HCT116 (cell line): ENCODE data around the gene CCSER1. TPM values are rescaled to one million over a fixed set of nuclear protein-coding genes. Genes with fewer than 3 reads are reported as not detected.
"Not testable (repeated sequence)": the region's sequence is repeated elsewhere in the genome, so short reads cannot be mapped to it uniquely, and the experiment has no call there.

ENCODE experiments used
- ATAC-seq: fragments of 200-7000 bp; cut with Tn5 transposase; 2 replicates; pipeline ENCODE4 v1.9.1; 2020; ENCODE audit warnings: mild to moderate bottlenecking, moderate library complexity
- BruUV-seq: library from RNA; stranded (reverse); fragments of 400-500 nt; replicated peaks from 2 replicates; lab custom pipeline; 2021; lab: Mats Ljungman, UMichigan
- CTCF ChIA-PET: fragments of 300-600 bp; sonication (Branson Sonifier 250); formaldehyde crosslinking; loops from one replicate; lab custom pipeline; 2021; ENCODE audit warnings: antibody characterized with exemption; lab: Charles Lee
- POLR2A ChIA-PET: fragments of 300-600, 350-600 bp; sonication (Branson Sonifier 250); formaldehyde crosslinking; loops from one replicate; lab custom pipeline; 2021; ENCODE audit warnings: antibody characterized with exemption; lab: Charles Lee
- RAD21 ChIA-PET, 2 experiments: fragments of 300-600 bp; sonication (Branson Sonifier 250); formaldehyde crosslinking; loops; one replicate each; lab custom pipeline; 2023; ENCODE audit warnings: low total read pairs in 2 of 2; ENCODE audit not compliant: uncharacterized antibody in 2 of 2, unreplicated experiment in 2 of 2, low non-redundant PET in 1 of 2; lab: Charles Lee
- DNase-seq: peaks from one replicate; pipeline ENCODE4 v3.0.0-alpha.2; 2010; ENCODE audit warnings: low read depth, low spot score
- H2AFZ ChIP-seq: fragments of 200-600 bp; shearing (Covaris generic), sonication (generic); 2 replicates; pipeline ENCODE4 v1.6.1; 2017; ENCODE audit warnings: low read depth, mixed run types, mixed read lengths, antibody characterized with exemption, low read length; ENCODE audit not compliant: poor library complexity, severe bottlenecking
- H3K27ac ChIP-seq: 2 replicates; pipeline ENCODE4 v1.5.1; 2012; ENCODE audit warnings: low read depth, low read length
- H3K27me3 ChIP-seq: fragments of 200-600 bp; sonication (generic); 2 replicates; pipeline ENCODE4 v1.6.1; 2016; ENCODE audit warnings: mixed run types, low read length, mixed read lengths; ENCODE audit not compliant: insufficient read depth
- H3K36me3 ChIP-seq, 2 experiments: fragments of 200-500 bp in 1 of 2; fragments of 200-600 bp in 1 of 2; sonication (Bioruptor generic) in 1 of 2; sonication (generic) in 1 of 2; 2 replicates each; pipeline versions ENCODE4 v1.5.1 to v1.6.1; 2014 to 2016; ENCODE audit warnings: low read length in 2 of 2, inconsistent platforms in 1 of 2, mixed read lengths in 1 of 2, mixed run types in 1 of 2; ENCODE audit not compliant: insufficient read depth in 2 of 2, control insufficient read depth in 1 of 2
- H3K4me1 ChIP-seq, 2 experiments: fragments of 200-600 bp in 1 of 2; sonication (generic) in 1 of 2; 2 replicates each; pipeline versions ENCODE4 v1.5.1 to v1.6.1; 2012 to 2017; ENCODE audit warnings: low read length in 2 of 2, inconsistent platforms in 1 of 2, mild to moderate bottlenecking in 1 of 2, mixed read lengths in 1 of 2, mixed run types in 1 of 2, moderate library complexity in 1 of 2; ENCODE audit not compliant: insufficient read depth in 2 of 2, control insufficient read depth in 1 of 2
- H3K4me2 ChIP-seq: fragments of 200-600 bp; sonication (generic); 2 replicates; pipeline ENCODE4 v1.6.1; 2017; ENCODE audit warnings: mixed run types, low read length, mixed read lengths
- H3K4me3 ChIP-seq, 2 experiments: fragments of 200-600 bp in 1 of 2; sonication (generic) in 1 of 2; replicated peaks in 1 of 2; 2 replicates each; pipeline ENCODE4 v1.5.1; 2011 to 2016; ENCODE audit warnings: low read length in 2 of 2, control low read depth in 1 of 2, low read depth in 1 of 2, mild to moderate bottlenecking in 1 of 2, mixed read lengths in 1 of 2, mixed run types in 1 of 2
- H3K79me2 ChIP-seq: fragments of 200-600 bp; sonication (generic); 2 replicates; pipeline ENCODE4 v1.6.1; 2017; ENCODE audit warnings: mild to moderate bottlenecking, mixed run types, low read length, moderate library complexity, mixed read lengths; ENCODE audit not compliant: insufficient read depth
- H3K9ac ChIP-seq: fragments of 200-600 bp; sonication (generic); 2 replicates; pipeline ENCODE4 v1.6.1; 2016; ENCODE audit warnings: low read length, mixed read lengths
- H3K9me2 ChIP-seq: fragments of 200-600 bp; sonication (generic), shearing (Covaris generic); 2 replicates; pipeline ENCODE4 v1.6.1; 2017; ENCODE audit warnings: mixed run types, mild to moderate bottlenecking, moderate library complexity; ENCODE audit not compliant: insufficient read depth
- H3K9me3 ChIP-seq, 2 experiments: fragments of 200-500 bp in 1 of 2; fragments of 200-600 bp in 1 of 2; sonication (Bioruptor generic) in 1 of 2; sonication (generic) in 1 of 2; 2 replicates each; pipeline ENCODE4 v1.6.1; 2014 to 2017; ENCODE audit warnings: low read length in 2 of 2, mixed read lengths in 2 of 2, inconsistent platforms in 1 of 2, low read depth in 1 of 2, mild to moderate bottlenecking in 1 of 2, mixed run types in 1 of 2, moderate library complexity in 1 of 2; ENCODE audit not compliant: control insufficient read depth in 1 of 2, insufficient read depth in 1 of 2
- H4K20me1 ChIP-seq: fragments of 200-600 bp; sonication (generic), shearing (Covaris generic); 2 replicates; pipeline ENCODE4 v1.6.1; 2017; ENCODE audit warnings: mixed run types, mild to moderate bottlenecking, moderate library complexity; ENCODE audit not compliant: insufficient read depth
- CEBPB ChIP-seq: IDR thresholded peaks from 2 replicates; pipeline ENCODE4 v1.6.1; 2012; ENCODE audit warnings: low read depth
- EGR1 ChIP-seq: IDR thresholded peaks from 2 replicates; pipeline ENCODE4 v1.6.1; 2012; ENCODE audit warnings: low read depth
- ELF1 ChIP-seq: IDR thresholded peaks from 2 replicates; pipeline ENCODE4 v1.6.1; 2012; ENCODE audit warnings: low read depth, borderline replicate concordance
- EZH2 ChIP-seq: fragments of 200-600 bp; sonication (generic); IDR thresholded peaks from 2 replicates; pipeline ENCODE4 v1.6.1; 2017; ENCODE audit warnings: antibody characterized with exemption, mixed run types
- EZH2phosphoT487 ChIP-seq: fragments of 200-600 bp; IDR thresholded peaks from 2 replicates; pipeline ENCODE4 v1.6.1; 2018; ENCODE audit warnings: antibody characterized with exemption, borderline replicate concordance
- FOSL1 ChIP-seq: IDR thresholded peaks from 2 replicates; pipeline ENCODE4 v1.6.1; 2012; ENCODE audit warnings: low read depth
- JUND ChIP-seq: IDR thresholded peaks from 2 replicates; pipeline ENCODE4 v1.6.1; 2012
- RAD21 ChIP-seq: IDR thresholded peaks from 2 replicates; pipeline ENCODE4 v1.6.1; 2012; ENCODE audit warnings: low read depth, mild to moderate bottlenecking
- SIN3A ChIP-seq: IDR thresholded peaks from 2 replicates; pipeline ENCODE4 v1.6.1; 2012; ENCODE audit warnings: low read depth
- SRF ChIP-seq: IDR thresholded peaks from 2 replicates; pipeline ENCODE4 v1.6.1; 2012; ENCODE audit warnings: low read depth
- TCF7L2 ChIP-seq: IDR thresholded peaks from 2 replicates; pipeline ENCODE4 v1.7.0; 2011; ENCODE audit warnings: borderline replicate concordance, inconsistent platforms; ENCODE audit not compliant: insufficient read depth, insufficient read length; ENCODE audit errors: extremely low read depth
- YY1 ChIP-seq: IDR thresholded peaks from 2 replicates; pipeline ENCODE4 v1.6.1; 2011; ENCODE audit warnings: low read length, low read depth, moderate library complexity, mild to moderate bottlenecking; ENCODE audit not compliant: insufficient replicate concordance; ENCODE audit errors: extremely low read depth
- ZFX ChIP-seq: fragments of 450-650 bp; IDR thresholded peaks from 2 replicates; pipeline ENCODE4 v1.6.1; 2017
- ZNF274 ChIP-seq: fragments of 200-500 bp; sonication (Bioruptor generic); IDR thresholded peaks from 2 replicates; pipeline ENCODE4 v1.6.1; 2014; ENCODE audit warnings: mild to moderate bottlenecking, low read depth, low read length, inconsistent platforms
- intact Hi-C: fragments of 100-400 bp; cut with micrococcal nuclease; formaldehyde crosslinking; loops from 2 replicates; pipeline ENCODE4 v1.10.0; 2022
- total RNA-seq: library from RNA; stranded (reverse); gene quantifications from one replicate; pipeline ENCODE4 v1.2.1, GENCODE V29; 2021; ENCODE audit not compliant: unreplicated experiment
- TF ChIP-seq, protein P1 (sequence below): IDR thresholded peaks from 2 replicates; pipeline ENCODE4 v1.6.1; 2012
- TF ChIP-seq, protein P2 (sequence below), 3 experiments: fragments of 200-600 bp in 1 of 3; sonication (generic) in 1 of 3; IDR thresholded peaks in 2 of 3; conservative IDR thresholded peaks in 1 of 3; 2 replicates each; pipeline ENCODE4 v1.5.1; 2012 to 2017; ENCODE audit warnings: low read depth in 2 of 3, low read length in 2 of 3, antibody characterized with exemption in 1 of 3, borderline replicate concordance in 1 of 3, control low read depth in 1 of 3, mild to moderate bottlenecking in 1 of 3, mixed read lengths in 1 of 3, mixed run types in 1 of 3, moderate library complexity in 1 of 3; ENCODE audit not compliant: insufficient read depth in 1 of 3
- TF ChIP-seq, protein P3 (sequence below): IDR thresholded peaks from 2 replicates; pipeline ENCODE4 v1.6.1; 2012
- TF ChIP-seq, protein P4 (sequence below): IDR thresholded peaks from 2 replicates; pipeline ENCODE4 v1.6.1; 2012; ENCODE audit warnings: low read depth

CCSER1 gene
- total RNA-seq, 1 experiment from 2014 or later, result 6.7 TPM

DNA sequence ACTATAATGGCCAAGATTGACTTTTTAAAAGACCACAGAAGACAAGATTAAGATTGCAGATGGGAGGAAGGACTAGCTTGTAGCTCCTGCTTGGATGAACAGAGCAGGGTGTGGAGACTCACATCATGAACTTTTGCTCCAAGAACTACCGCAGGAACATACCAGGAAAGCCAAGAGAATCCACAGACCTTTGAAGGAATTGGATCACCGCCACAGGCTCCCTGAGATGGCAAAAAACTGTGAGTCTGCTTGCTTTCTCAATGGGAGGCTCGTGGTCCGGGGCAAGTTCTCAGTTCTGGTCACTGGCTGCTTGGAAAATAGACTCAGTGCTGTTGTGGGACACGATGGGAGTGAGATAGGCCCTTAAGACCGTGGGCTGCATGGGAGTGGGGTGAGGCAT lies 276.6 kb downstream of the CCSER1 start:
- RAD21 ChIA-PET, result no interaction called here
- POLR2A ChIA-PET, result no interaction called here
- Histone ChIP-seq H3K27me3 (no peaks in the 10 kb centered on the region), H3K4me3 (no peak overlapping the region), H3K4me2 (no peak overlapping the region), H3K79me2 (no peaks in the 10 kb centered on the region), H2AFZ (no peak overlapping the region), H3K27ac (no peak overlapping the region), H3K36me3 (no peaks in the 10 kb centered on the region), H3K9me3 (no peaks in the 10 kb centered on the region), H3K4me1 (no peaks in the 10 kb centered on the region), H4K20me1 (no peaks in the 10 kb centered on the region), H3K9ac (no peak overlapping the region), H3K9me2 (no peaks in the 10 kb centered on the region)
- TF ChIP-seq, protein P1, sequence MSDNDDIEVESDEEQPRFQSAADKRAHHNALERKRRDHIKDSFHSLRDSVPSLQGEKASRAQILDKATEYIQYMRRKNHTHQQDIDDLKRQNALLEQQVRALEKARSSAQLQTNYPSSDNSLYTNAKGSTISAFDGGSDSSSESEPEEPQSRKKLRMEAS, result no peak
- TF ChIP-seq CEBPB, result no peak
- no peak for TF ChIP-seq YY1
- TF ChIP-seq ZFX, result no peak
- TF ChIP-seq EGR1, result no peak
- TF ChIP-seq ELF1, result no peak
- TF ChIP-seq FOSL1, result no peak
- no peak for TF ChIP-seq EZH2phosphoT487
- TF ChIP-seq JUND, result no peak
- TF ChIP-seq, protein P2, sequence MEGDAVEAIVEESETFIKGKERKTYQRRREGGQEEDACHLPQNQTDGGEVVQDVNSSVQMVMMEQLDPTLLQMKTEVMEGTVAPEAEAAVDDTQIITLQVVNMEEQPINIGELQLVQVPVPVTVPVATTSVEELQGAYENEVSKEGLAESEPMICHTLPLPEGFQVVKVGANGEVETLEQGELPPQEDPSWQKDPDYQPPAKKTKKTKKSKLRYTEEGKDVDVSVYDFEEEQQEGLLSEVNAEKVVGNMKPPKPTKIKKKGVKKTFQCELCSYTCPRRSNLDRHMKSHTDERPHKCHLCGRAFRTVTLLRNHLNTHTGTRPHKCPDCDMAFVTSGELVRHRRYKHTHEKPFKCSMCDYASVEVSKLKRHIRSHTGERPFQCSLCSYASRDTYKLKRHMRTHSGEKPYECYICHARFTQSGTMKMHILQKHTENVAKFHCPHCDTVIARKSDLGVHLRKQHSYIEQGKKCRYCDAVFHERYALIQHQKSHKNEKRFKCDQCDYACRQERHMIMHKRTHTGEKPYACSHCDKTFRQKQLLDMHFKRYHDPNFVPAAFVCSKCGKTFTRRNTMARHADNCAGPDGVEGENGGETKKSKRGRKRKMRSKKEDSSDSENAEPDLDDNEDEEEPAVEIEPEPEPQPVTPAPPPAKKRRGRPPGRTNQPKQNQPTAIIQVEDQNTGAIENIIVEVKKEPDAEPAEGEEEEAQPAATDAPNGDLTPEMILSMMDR (IDR thresholded peaks at IDR 0.05 in 2 of 3, conservative IDR thresholded peaks at IDR 0.05 in 1 of 3; ENCODE audit: borderline replicate concordance in 1 of 3, insufficient read depth in 1 of 3, low read depth in 2 of 3, low read length in 2 of 3), result no peak
- no peak for TF ChIP-seq SRF
- TF ChIP-seq RAD21, result no peak
- TF ChIP-seq, protein P3, sequence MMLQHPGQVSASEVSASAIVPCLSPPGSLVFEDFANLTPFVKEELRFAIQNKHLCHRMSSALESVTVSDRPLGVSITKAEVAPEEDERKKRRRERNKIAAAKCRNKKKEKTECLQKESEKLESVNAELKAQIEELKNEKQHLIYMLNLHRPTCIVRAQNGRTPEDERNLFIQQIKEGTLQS, result no peak
- no peak for TF ChIP-seq ZNF274
- no peak for TF ChIP-seq SIN3A
- no peak for TF ChIP-seq TCF7L2
- TF ChIP-seq EZH2, result no peak
- TF ChIP-seq, protein P4, sequence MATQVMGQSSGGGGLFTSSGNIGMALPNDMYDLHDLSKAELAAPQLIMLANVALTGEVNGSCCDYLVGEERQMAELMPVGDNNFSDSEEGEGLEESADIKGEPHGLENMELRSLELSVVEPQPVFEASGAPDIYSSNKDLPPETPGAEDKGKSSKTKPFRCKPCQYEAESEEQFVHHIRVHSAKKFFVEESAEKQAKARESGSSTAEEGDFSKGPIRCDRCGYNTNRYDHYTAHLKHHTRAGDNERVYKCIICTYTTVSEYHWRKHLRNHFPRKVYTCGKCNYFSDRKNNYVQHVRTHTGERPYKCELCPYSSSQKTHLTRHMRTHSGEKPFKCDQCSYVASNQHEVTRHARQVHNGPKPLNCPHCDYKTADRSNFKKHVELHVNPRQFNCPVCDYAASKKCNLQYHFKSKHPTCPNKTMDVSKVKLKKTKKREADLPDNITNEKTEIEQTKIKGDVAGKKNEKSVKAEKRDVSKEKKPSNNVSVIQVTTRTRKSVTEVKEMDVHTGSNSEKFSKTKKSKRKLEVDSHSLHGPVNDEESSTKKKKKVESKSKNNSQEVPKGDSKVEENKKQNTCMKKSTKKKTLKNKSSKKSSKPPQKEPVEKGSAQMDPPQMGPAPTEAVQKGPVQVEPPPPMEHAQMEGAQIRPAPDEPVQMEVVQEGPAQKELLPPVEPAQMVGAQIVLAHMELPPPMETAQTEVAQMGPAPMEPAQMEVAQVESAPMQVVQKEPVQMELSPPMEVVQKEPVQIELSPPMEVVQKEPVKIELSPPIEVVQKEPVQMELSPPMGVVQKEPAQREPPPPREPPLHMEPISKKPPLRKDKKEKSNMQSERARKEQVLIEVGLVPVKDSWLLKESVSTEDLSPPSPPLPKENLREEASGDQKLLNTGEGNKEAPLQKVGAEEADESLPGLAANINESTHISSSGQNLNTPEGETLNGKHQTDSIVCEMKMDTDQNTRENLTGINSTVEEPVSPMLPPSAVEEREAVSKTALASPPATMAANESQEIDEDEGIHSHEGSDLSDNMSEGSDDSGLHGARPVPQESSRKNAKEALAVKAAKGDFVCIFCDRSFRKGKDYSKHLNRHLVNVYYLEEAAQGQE, result no peak
- no peak for DNase-seq
- no TSS peak for BruUV-seq
- no peak for ATAC-seq
- CTCF ChIA-PET, result no interaction called here
- intact Hi-C loops, result no loop called here

DNA sequence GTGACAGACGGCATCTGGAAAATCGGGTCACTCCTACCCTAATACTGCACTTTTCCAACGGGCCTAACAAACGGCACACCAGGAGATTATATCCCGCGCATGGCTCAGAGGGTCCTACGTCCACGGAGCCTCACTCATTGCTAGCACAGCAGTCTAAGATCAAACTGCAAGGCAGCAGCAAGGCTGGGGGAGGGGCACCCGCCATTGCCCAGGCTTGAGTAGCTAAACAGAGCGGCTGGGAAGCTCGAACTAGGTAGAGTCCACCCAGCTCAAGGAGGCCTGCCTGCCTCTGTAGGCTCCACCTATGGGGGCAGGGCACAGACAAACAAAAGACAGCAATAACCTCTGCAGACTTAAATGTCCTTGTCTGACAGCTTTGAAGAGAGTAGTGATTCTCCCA lies 280.7 kb downstream of the CCSER1 start:
- H2AFZ ChIP-seq, RAD21 ChIA-PET, ATAC-seq, H3K4me1 ChIP-seq, H3K27ac ChIP-seq, DNase-seq, H3K27me3 ChIP-seq, H3K36me3 ChIP-seq, POLR2A ChIA-PET, H3K79me2 ChIP-seq, H3K4me2 ChIP-seq, intact Hi-C loops, H4K20me1 ChIP-seq, H3K9me3 ChIP-seq, BruUV-seq, H3K9ac ChIP-seq, CTCF ChIA-PET, H3K9me2 ChIP-seq, H3K4me3 ChIP-seq: not testable (repeated sequence)
